HG03460 (cell line): Measurements from ENCODE around the gene AHNAK2.

Source experiments
- ATAC-seq: cut with Tn5 transposase; IDR thresholded peaks from one replicate; pipeline ENCODE4 v1.9.1; 2021; ENCODE audit not compliant: unreplicated experiment

AHNAK2 gene

GRCh38 chr14:104973385-104974145 lies 4.6 kb downstream of the AHNAK2 start:
- no peak for ATAC-seq

GRCh38 chr14:104973135-104973384 lies 5.1 kb downstream of the AHNAK2 start:
- ATAC-seq = no peak

DNA sequence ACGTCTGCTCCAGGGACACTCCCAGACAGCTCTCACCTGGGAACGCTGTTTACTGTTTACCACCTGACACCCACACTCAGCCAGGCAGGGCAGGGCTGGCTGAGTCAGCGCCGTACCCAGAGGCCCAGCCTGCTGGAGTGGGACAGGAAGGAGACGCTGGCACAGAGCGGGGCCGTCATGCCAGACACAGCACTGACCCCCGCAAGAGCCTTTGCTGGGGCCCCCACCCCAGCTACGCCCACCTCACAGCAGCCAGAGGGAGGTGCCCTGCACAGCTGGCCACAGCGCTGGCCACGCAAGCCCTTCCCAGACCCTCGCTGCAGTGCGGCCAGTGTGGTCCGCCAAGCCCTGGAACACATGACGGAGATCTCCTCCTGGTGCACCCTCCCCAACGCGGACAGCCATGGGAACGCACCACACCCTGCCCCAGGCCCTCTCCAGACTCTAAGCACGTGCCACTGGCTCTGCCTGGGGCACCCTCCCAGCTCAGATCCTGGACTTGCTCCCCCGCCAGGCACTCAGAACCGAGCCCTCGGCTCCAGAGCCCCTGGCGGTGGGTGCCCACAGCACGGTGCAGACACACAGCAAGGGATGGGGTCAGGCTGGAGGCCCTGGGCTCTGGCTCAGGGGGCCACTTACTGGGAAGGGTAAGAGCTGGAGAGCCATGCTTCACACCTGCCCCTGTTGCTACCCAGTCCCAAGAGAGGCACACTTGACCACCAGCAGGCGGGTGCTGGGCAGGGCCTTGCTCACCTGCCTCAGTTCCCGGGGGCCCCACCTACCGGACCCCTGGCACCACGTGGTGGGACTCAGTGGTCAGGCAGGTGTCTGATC lies 5.7 kb downstream of the AHNAK2 start:
- no peak for ATAC-seq

- ATAC-seq = no peak
Observed at GRCh38 chr14:104971447-104972240, 6.5 kb downstream of the AHNAK2 start.

DNA sequence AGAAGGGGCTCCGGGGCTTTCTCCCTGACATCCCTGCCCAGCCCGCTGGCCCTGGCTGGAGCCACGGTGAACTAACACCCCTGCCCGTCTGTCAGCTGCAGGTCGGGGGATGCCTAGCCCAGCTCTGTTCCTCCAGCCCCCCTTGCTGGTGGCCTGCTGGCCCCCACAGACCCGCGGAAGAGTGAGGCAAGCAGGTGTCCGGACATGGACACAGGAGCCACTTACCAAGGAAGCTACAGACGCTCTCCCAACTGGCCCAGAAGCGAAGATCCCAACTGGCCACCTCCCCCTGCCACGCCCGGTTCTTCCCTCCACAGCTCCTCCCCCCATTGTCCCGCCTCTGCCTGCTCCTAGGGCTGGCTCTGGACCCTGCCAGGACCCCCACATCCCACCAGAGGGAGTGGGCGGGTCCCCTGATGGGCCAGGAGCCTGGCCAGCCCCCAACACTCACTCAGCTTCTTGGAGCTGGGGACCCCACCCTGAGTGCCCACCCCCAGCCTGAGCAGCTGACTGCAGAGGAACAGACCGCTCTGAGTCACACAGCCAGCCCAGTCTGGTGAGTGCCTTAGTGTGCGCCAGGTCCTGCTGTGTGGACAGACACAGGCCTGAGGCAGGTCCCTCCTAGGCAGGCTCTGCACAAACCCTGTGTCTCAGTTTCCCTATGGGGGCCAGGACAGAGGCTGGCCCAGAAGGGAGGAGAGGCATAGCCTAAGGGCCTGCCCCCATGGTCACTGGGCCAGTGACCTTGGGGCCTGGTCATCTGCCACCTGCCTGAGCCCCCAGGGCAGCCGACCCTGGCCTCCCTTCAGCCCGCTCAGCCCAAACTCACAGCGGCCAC lies 7.7 kb downstream of the AHNAK2 start:
- no peak for ATAC-seq

GRCh38 chr14:104969741-104970230 lies 8.4 kb downstream of the AHNAK2 start:
- ATAC-seq = no peak

DNA sequence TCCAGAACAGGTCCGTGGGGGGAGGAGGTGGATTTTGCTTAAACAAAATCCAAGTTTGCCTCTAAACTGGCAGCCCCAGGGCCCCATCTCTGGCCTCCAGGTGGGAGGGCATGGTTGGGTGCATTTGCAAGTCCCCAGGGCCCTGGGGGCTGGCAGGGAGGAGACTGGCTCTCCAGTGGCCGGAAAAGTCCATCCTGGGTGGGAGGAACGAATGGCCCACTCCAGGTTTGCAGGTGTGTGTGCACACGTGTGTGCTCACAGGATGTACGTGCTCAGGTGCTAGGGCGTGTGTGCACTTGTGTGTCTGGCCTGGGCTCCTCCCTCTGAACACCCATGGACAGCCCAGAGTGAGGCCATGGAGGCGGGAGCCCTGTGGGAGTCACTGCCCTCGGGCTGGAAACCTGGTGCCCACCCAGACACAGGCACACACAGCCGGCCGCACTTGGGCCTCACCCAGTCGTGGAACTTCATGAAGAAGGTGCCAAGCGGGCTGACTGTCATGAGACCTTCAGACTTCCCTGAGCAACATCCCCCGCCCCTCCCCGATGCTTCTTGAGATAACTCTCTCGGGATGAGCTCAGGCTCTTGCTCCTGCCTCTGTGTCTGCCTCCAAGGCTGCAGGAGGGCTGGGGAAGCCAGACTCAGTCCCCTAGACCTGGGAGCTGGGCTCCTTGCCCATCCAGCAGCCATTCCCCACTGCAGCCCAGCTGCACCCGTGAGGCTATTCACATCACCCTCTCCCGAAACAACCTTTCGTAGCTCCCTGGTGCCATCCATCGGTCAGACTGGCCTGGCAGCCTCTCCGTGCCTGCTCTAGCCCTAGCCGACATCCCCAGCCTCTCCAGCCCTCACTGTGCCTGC lies 9.4 kb downstream of the AHNAK2 start:
- ATAC-seq = no peak

GRCh38 chr14:104968153-104968527 lies 10.0 kb downstream of the AHNAK2 start:
- ATAC-seq = no peak

DNA sequence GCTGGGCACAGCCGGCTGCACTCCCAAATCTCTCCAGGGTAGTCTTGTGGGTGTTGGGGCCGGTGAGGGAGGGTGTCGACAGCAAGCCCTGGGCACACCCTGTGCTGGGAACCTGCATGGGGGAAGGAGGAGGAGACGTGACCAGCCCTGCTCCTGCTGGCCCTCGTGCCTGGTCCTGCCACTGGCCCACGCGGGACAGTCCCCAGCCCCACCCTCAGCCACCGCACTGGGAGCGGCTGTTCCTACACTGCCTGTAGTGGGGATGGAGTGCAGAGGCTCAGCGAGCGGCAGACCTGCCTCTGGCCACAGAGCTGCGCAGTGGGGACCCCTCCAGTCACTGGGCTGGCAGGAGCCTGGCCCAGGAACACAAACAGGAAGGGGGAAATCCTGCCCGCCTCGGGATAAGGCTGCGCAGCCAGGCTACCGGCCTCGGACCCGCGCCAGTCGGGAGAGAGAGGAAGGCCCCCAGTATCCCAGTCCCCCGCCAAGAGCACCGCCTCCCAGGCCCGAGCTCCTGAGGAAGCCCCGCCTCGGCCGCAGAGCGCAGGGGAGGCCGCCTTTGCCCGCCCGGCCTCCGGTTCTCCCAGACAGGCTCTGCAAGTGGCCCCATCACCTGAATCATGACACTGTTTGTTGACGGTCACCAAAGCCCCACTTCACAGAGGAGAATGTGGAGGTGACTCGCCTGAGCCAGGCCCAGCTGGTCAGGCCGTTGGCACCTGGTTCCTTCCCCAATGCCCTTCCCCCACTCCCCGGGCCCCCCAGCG lies 10.6 kb downstream of the AHNAK2 start:
- ATAC-seq = no peak

DNA sequence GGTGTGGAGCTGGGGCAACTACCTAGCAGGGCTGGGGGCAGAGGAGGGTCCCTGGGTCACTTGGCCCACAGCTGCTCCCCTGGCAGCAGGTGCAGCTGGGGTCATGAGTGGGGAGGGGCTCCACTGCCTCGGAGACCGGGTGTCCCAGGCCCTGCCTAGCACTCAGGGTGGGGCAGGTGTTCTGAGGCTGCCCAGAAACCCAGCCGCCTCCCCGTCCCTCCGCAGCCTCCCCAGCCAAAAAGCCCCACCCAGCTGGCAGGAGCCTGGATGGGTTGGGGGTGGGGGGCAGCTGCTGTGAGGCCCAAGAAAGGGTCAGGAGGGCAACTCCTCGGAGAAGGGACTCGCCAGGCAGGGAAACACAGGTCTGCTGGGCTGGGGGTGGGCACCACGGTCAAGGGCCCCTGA lies 11.2 kb downstream of the AHNAK2 start:
- no peak for ATAC-seq

DNA sequence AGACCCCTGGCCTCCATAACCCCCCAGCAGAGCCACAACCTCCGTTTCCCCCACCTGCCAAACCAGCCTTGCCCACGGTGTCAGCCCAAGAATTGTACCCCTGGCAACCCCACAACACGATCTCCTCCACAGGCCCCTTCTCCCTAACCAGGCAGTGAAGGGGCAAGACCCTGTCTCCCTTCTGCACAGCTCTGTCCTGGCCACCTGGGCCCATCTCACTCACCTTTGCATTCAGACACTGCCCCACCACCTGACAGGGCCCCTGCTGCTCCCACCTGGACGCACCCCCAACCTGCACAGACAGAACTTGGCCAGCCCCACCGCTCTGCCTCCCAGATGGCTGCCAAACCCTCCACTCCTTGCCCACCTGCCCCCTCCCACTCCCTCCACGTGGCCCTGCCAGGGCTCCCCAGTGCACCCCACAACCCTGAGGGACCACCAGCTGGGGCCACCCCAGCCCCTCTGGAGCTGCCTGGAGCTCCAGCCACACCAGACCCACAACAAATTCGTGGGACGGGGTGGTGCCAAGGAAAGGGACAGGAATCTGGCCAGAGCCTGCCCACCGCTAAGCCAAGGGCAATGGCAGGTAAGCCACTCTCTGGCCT lies 11.8 kb downstream of the AHNAK2 start:
- no peak for ATAC-seq

DNA sequence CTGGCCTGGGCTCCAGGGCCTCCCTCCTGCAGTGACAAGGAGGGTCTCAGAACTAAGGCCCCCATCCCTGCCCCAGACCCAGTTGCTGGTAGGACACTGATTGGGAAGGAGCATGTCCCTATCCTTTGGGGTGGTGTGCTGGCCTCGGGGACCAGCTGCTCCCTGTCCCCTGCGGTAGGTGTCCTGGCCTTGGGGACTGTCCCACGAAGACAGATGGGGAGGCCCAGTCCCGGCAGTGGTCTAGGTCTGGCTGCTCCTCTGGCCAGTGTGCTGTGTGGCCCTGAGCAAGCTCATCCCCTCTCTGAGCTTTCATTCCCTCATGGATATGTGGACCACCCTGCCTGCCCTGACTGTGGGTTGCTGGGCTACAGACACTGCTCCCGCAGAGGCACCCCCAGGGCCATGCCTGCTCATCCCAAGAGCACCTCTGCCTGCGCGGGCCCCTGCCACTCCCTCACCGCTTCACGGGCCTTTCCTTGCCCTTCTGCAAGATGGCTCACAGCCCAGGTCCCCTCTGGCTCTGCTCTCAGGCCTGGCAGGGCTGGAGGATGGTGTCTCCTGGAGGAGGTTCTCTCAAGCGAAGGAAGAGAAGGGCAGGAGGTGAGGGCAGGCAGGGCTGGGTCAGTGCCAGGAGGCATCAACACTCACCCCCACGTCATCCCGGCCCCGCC lies 12.5 kb downstream of the AHNAK2 start:
- no peak for ATAC-seq

DNA sequence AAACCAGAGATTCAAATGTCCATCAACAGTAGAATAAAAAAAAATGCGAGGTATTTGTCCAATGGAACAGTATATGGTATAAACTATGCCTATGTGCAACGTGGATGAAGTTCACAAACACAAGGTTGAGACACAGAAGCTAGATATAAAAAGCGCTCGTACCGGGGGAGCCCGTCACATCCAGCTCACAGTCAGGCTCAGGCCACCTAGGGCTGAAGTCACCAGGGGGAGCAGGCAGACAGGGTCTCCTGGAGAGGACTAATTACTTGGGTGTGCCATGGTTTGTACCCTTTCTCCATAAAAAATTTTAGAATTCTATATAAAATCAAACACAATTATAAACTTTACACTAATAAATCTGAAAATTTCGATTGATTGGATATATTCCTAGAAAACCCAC lies 13.6 kb downstream of the AHNAK2 start:
- no peak for ATAC-seq

DNA sequence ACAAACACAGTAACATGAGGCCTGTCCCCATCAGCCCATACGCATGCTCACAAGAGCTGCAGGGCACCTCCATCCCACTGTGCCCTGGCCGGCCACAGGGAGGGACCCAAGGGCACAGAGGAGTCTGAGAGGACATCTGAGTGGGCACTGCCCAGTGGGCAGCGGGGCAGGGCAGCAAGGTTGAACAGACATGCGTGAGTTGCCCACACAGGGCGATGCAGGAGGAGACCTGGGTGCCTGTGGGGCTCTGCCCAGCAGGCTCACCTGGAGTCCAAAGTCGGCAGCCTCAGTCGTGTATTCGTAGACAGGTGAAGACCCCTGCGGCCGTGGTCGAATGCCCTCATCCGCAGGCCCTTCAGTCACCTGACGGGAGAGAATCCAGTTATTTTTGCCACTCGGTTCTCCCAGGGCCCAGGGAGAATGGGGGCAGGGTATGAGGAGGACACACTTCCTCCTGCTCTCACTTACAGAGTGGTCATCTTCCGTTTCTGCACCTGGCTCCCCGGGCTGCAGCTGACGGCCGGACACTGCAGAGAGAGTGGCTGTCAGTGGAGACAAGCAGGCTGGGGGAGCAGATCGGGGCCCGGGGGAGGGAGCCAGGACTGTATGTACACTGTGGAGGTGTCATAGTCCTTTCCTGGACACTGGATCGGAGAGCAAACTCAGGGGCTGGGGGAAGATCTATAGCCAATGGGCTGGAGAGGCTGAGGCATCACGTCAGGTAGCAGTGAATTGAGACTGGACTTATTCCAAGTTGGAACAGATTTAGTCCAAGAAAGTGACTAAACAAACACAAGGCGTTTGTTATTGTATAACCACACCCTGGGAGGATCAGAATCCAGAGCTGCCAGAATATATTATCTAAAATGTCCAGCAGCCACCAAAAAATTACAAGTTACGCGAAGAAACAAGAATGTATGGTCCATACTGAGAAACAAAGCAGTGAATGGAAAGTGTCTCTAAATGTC lies 20.7 kb downstream of the AHNAK2 start:
- no peak for ATAC-seq

DNA sequence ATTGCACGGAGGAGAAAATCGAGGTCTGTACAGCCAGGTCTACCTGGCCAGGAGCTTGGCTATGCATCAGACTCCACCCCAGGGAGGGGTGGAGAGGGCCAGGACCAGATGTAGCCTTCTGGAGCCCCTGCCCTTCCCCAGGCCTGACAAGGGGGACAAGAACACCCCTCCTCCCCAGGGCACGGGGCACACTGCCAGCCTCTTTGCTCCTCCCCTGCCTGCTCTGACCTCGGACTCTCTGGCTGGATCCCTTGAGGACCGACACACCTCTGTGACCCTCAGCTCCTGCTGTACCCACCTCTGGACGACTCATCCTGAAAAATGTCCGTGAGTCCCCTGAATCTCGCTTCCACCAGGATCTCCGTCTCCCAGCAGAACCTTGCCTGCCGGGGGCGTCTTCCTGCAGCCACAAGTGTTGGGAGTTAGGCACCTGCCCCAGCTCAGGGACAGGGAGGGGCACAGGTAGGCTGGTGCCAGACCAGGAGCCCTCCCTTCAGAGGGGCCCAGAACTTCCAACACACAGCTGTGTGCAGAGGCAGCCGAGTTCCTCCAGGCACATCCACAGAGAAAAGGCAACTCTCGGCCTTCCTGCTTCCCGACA lies 21.8 kb downstream of the AHNAK2 start:
- no peak for ATAC-seq

DNA sequence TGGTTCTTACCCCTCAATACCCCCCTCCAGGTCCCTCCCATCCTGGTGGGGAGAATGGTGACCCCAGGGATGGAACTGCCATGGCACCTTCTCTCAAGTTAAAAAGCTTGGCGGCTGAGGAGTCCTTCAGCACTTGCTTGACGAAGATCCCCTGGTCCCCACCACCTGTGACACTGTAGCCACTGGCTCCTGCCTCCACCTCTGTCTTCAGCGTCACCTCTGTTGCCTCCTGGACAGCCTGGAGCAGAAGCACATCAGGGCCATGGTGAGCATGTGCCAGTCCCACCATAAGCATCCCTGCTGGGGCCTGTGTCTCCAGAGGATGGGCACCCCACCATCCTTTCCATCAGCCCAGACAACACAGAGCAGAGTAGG lies 22.8 kb downstream of the AHNAK2 start:
- ATAC-seq = no peak
